ENCODE data around the gene IPO9.
"Not testable (repeated sequence)": the region's sequence is repeated elsewhere in the genome, so short reads cannot be mapped to it uniquely, and the experiment has no call there.

IPO9 gene

GRCh38 chr1:201810466-201811216, 18.3 kb upstream of the IPO9 start:
- DNase-seq = no peak

GRCh38 chr1:201813226-201813625, 15.7 kb upstream of the IPO9 start:
- no peak for DNase-seq

- no peak for DNase-seq
These were observed 12.6 kb upstream of the IPO9 start for GRCh38 chr1:201816309-201816854.

GRCh38 chr1:201818971-201819750, 9.8 kb upstream of the IPO9 start:
- DNase-seq = no peak

- no peak for DNase-seq
These were observed 8.5 kb upstream of the IPO9 start for GRCh38 chr1:201820413-201820812.

GRCh38 chr1:201825245-201825644, 3.7 kb upstream of the IPO9 start:
- DNase-seq = no peak

GRCh38 chr1:201826830-201827229, 2.1 kb upstream of the IPO9 start:
- no peak for DNase-seq

GRCh38 chr1:201827321-201828216, 1.4 kb upstream of the IPO9 start:
- no peak for DNase-seq

GRCh38 chr1:201828217-201828819, 639 bp upstream of the IPO9 start:
- DNase-seq = no peak

GRCh38 chr1:201831371-201831770, 2.4 kb downstream of the IPO9 start:
- no peak for DNase-seq

- DNase-seq = no peak
These were observed 5.7 kb downstream of the IPO9 start for GRCh38 chr1:201834621-201835020.

GRCh38 chr1:201838381-201838780, 9.4 kb downstream of the IPO9 start:
- no peak for DNase-seq

GRCh38 chr1:201839089-201839488, 10.1 kb downstream of the IPO9 start:
- not testable (repeated sequence) for DNase-seq

GRCh38 chr1:201840055-201840454, 11.1 kb downstream of the IPO9 start:
- no peak for DNase-seq

- no peak for DNase-seq
These were observed 11.5 kb downstream of the IPO9 start for GRCh38 chr1:201840490-201840889.

GRCh38 chr1:201841265-201841912, 12.4 kb downstream of the IPO9 start:
- DNase-seq = no peak

- no peak for DNase-seq
These were observed 13.6 kb downstream of the IPO9 start for GRCh38 chr1:201842472-201843027.

- DNase-seq = no peak
These were observed 16.6 kb downstream of the IPO9 start for GRCh38 chr1:201845331-201846083.

GRCh38 chr1:201847150-201847549, 18.2 kb downstream of the IPO9 start:
- DNase-seq = no peak

GRCh38 chr1:201848230-201848629, 19.3 kb downstream of the IPO9 start:
- no peak for DNase-seq
